Esophagus muscularis mucosa (tissue), 4 donors: ENCODE measurements around the gene MBD5.

ENCODE experiments used
- CTCF ChIP-seq, 3 experiments: fragments of 200-600 bp in 2 of 3; fragments of 450-650 bp in 1 of 3; sonication (generic) in 2 of 3; IDR thresholded peaks; one replicate each; pipeline ENCODE4 v1.5.1; 2017 to 2019; ENCODE audit warnings: antibody characterized with exemption in 3 of 3, mild to moderate bottlenecking in 2 of 3, moderate library complexity in 1 of 3
- EP300 ChIP-seq: sonication (generic); formaldehyde crosslinking; IDR thresholded peaks from one replicate; pipeline ENCODE4 v1.6.1; 2017; ENCODE audit warnings: antibody characterized with exemption
- POLR2A ChIP-seq: fragments of 450-650 bp; IDR thresholded peaks from one replicate; pipeline ENCODE4 v1.6.1; 2017; ENCODE audit warnings: antibody characterized with exemption, moderate library complexity, mild to moderate bottlenecking, low read depth
- POLR2AphosphoS5 ChIP-seq, 2 donors: sonication (generic); formaldehyde crosslinking; IDR thresholded peaks; one replicate each; pipeline ENCODE4 v1.6.1; 2017; ENCODE audit warnings: antibody characterized with exemption in 2 of 2

DNA sequence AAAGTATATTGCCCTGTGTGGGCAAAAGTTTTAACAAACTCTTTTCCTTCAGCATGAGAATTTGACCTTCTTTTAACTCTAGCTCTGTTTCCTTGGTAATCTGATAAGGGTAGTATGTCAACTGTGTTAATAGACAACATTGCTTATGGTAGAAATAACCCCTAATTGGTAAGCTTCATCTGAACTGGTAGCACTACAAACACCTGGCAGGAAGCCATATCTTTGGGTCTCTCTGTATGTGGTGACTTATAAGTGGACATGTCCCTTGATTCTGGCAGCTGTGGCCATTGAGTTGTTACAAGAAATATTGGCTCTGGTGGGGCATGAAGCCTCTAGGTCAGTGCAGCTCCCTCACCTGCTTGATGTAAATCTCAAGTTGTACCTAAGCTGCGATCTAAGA, 46.9 kb downstream of the MBD5 start:
- TF ChIP-seq CTCF (IDR thresholded peaks at IDR 0.05) (no peak), POLR2A (no peak), EP300 (no peak), POLR2AphosphoS5 (IDR thresholded peaks at IDR 0.05) (no peak)
